Neuronal stem cell (in vitro differentiated cells): ENCODE results near the gene LCLAT1.

ENCODE experiments used
- DNase-seq: peaks from one replicate; pipeline ENCODE4 v3.0.0-alpha.2; 2013; ENCODE audit warnings: low spot score
- H2AFZ ChIP-seq: one replicate; pipeline ENCODE4 v1.6.1; 2013; ENCODE audit warnings: mild to moderate bottlenecking, low read length, inconsistent platforms
- H2AK5ac ChIP-seq: 2 replicates; pipeline ENCODE4 v1.6.1; 2013; ENCODE audit warnings: low read depth, mild to moderate bottlenecking, inconsistent platforms, low read length, moderate library complexity, mixed read lengths
- H2BK120ac ChIP-seq: 2 replicates; pipeline ENCODE4 v1.6.1; 2013; ENCODE audit warnings: low read depth, mild to moderate bottlenecking, inconsistent platforms, low read length, moderate library complexity, mixed read lengths
- H2BK12ac ChIP-seq: one replicate; pipeline ENCODE4 v1.6.1; 2013; ENCODE audit warnings: low read length, inconsistent platforms
- H2BK15ac ChIP-seq: 2 replicates; pipeline ENCODE4 v1.6.1; 2013; ENCODE audit warnings: mild to moderate bottlenecking, low read length, inconsistent platforms, mixed read lengths
- H2BK5ac ChIP-seq: one replicate; pipeline ENCODE4 v1.6.1; 2013; ENCODE audit warnings: inconsistent platforms, mild to moderate bottlenecking, low read length, moderate library complexity
- H3K14ac ChIP-seq: one replicate; pipeline ENCODE4 v1.6.1; 2013; ENCODE audit warnings: low read length, inconsistent platforms
- H3K18ac ChIP-seq: 2 replicates; pipeline ENCODE4 v1.6.1; 2013; ENCODE audit warnings: low read length, inconsistent platforms
- H3K23ac ChIP-seq: 2 replicates; pipeline ENCODE4 v1.6.1; 2013; ENCODE audit warnings: low read depth, mild to moderate bottlenecking, mixed read lengths, low read length, inconsistent platforms; ENCODE audit not compliant: poor library complexity
- H3K27ac ChIP-seq: replicated peaks from 3 replicates; pipeline ENCODE4 v1.5.1; 2013; ENCODE audit warnings: low read length, inconsistent platforms
- H3K27me3 ChIP-seq, 3 experiments: 2 replicates each; pipeline ENCODE4 v1.6.1; 2013; ENCODE audit warnings: low read length in 3 of 3, mild to moderate bottlenecking in 2 of 3, inconsistent platforms in 1 of 3, low read depth in 1 of 3, mixed read lengths in 1 of 3, moderate library complexity in 1 of 3; ENCODE audit not compliant: control insufficient read depth in 3 of 3, insufficient read depth in 3 of 3
- H3K36me3 ChIP-seq, 2 donors: replicated peaks in 1 of 2; 2 replicates each; pipeline ENCODE4 v1.6.1; 2013; ENCODE audit warnings: low read length in 2 of 2; ENCODE audit not compliant: control insufficient read depth in 2 of 2, insufficient read depth in 2 of 2
- H3K4ac ChIP-seq: 2 replicates; pipeline ENCODE4 v1.6.1; 2013; ENCODE audit warnings: inconsistent platforms, mild to moderate bottlenecking, low read length, moderate library complexity
- H3K4me1 ChIP-seq, 2 donors: 1 replicate in 1 of 2; 2 replicates in 1 of 2; pipeline ENCODE4 v1.6.1; 2013; ENCODE audit warnings: low read length in 2 of 2, low read depth in 1 of 2; ENCODE audit not compliant: control insufficient read depth in 2 of 2, insufficient read depth in 1 of 2
- H3K4me2 ChIP-seq: one replicate; pipeline ENCODE4 v1.6.1; 2013; ENCODE audit warnings: mild to moderate bottlenecking, low read length, inconsistent platforms; ENCODE audit not compliant: insufficient read depth, poor library complexity, severe bottlenecking
- H3K4me3 ChIP-seq, 2 donors: 2 replicates each; pipeline ENCODE4 v1.5.1; 2013; ENCODE audit warnings: low read length in 2 of 2, mild to moderate bottlenecking in 2 of 2, inconsistent platforms in 1 of 2, moderate library complexity in 1 of 2
- H3K79me1 ChIP-seq: one replicate; pipeline ENCODE4 v1.6.1; 2013; ENCODE audit warnings: low read depth, mild to moderate bottlenecking, inconsistent platforms, low read length, moderate library complexity
- H3K9ac ChIP-seq: one replicate; pipeline ENCODE4 v1.6.1; 2013; ENCODE audit warnings: mild to moderate bottlenecking, low read depth, low read length, inconsistent platforms; ENCODE audit not compliant: poor library complexity
- H3K9me3 ChIP-seq, 2 donors: replicated peaks in 1 of 2; 2 replicates each; pipeline versions ENCODE3 to v1.6.1; 2013; ENCODE audit warnings: low read length in 2 of 2, mild to moderate bottlenecking in 2 of 2, inconsistent platforms in 1 of 2, low read depth in 1 of 2, mixed read lengths in 1 of 2, moderate library complexity in 1 of 2; ENCODE audit not compliant: control insufficient read depth in 2 of 2, insufficient read depth in 1 of 2
- H4K8ac ChIP-seq: one replicate; pipeline ENCODE4 v1.6.1; 2013; ENCODE audit warnings: low read depth, mild to moderate bottlenecking, inconsistent platforms, low read length, moderate library complexity
- H4K91ac ChIP-seq: one replicate; pipeline ENCODE4 v1.6.1; 2013; ENCODE audit warnings: low read length, low read depth, mild to moderate bottlenecking, inconsistent platforms; ENCODE audit not compliant: poor library complexity
- WGBS, 2 donors: extraction: QIAGEN DNeasy Blood & Tissue Kit; methylation state at CpG; one replicate each; pipeline ENCODE4 v1.1.7; 2013; ENCODE audit warnings: missing lambda C conversion rate in 2 of 2, mixed read lengths in 1 of 2; ENCODE audit not compliant: insufficient read length in 2 of 2, insufficient replicate concordance in 1 of 2; ENCODE audit errors: extremely low coverage in 2 of 2; 5-methylcytosine and 5-hydroxymethylcytosine counted together

Gene LCLAT1

DNA sequence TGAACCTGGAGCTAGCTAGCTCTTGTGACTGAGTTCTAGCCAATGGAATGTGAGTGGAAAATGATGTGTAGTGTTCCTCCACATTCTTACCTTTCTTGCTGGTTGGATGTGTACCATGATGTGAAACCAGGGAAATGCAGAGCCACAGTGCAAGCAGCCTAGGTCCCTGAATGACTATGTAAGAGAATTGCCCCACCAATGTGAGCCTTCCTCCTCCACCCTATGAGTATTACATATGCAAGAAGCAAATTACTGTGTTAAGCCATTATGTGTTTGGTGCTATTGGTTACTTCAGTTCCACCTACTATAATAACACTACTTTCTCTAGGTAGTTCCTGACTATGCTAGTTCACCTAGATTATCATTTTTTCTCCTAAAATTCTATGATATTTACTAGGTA, 39.6 kb downstream of the LCLAT1 start:
- no peak overlapping the region for H2AK5ac ChIP-seq
- H3K4me2 ChIP-seq, result no peak overlapping the region
- H3K27ac ChIP-seq, result no peak overlapping the region
- H3K4me3 ChIP-seq, result no peak overlapping the region
- H2AFZ ChIP-seq, result no peak overlapping the region
- no peak overlapping the region for H4K91ac ChIP-seq
- H3K14ac ChIP-seq, result no peak overlapping the region
- H3K9me3 ChIP-seq, result no peaks in the 10 kb centered on the region
- no peak for DNase-seq
- H2BK12ac ChIP-seq, result no peak overlapping the region
- H3K36me3 ChIP-seq, result no peaks in the 10 kb centered on the region
- H3K79me1 ChIP-seq, result no peaks in the 10 kb centered on the region
- H3K18ac ChIP-seq, result no peak overlapping the region
- H2BK15ac ChIP-seq, result no peak overlapping the region
- no peak overlapping the region for H3K23ac ChIP-seq
- no peak overlapping the region for H3K9ac ChIP-seq
- no peak overlapping the region for H2BK5ac ChIP-seq
- peaks cover 0 to 1% of the 10 kb centered on the region in 2 donors for H3K4me1 ChIP-seq
- H3K4ac ChIP-seq, result no peak overlapping the region
- no peak overlapping the region for H4K8ac ChIP-seq
- H2BK120ac ChIP-seq, result no peak overlapping the region
- H3K27me3 ChIP-seq, result no peaks in the 10 kb centered on the region

DNA sequence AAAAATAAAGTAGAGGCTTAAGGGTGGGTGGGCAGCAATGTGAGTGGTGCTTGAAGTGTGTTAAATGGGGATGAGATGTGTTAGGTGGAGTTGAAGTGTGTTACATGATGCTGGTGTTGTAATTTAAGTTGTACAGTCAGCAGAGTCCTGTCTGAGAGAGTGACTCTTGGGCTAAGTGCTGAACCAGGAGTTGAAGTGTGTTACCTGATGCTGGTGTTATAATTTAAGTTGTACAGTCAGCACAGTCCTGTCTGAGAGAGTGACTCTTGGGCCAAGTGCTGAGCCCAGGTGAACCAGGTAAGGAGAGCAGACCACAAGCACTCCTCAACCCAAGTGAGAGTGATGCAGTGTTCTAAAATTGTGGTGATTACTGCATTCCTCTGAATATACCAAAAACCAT, 40.6 kb downstream of the LCLAT1 start:
- Histone ChIP-seq H3K27ac (no peak overlapping the region), H3K4me3 (no peak overlapping the region), H2BK15ac (no peak overlapping the region), H3K4me1 (peaks cover 0 to 1% of the 10 kb centered on the region in 2 donors), H2AK5ac (no peak overlapping the region), H3K23ac (no peak overlapping the region), H3K9me3 (no peaks in the 10 kb centered on the region), H2BK120ac (no peak overlapping the region), H3K4me2 (no peak overlapping the region), H3K27me3 (no peaks in the 10 kb centered on the region), H3K9ac (no peak overlapping the region), H3K18ac (no peak overlapping the region), H3K79me1 (no peaks in the 10 kb centered on the region), H2AFZ (no peak overlapping the region), H4K8ac (no peak overlapping the region), H2BK12ac (no peak overlapping the region), H2BK5ac (no peak overlapping the region), H3K4ac (no peak overlapping the region), H4K91ac (no peak overlapping the region), H3K14ac (no peak overlapping the region), H3K36me3 (no peaks in the 10 kb centered on the region)
- DNase-seq, result no peak

DNA sequence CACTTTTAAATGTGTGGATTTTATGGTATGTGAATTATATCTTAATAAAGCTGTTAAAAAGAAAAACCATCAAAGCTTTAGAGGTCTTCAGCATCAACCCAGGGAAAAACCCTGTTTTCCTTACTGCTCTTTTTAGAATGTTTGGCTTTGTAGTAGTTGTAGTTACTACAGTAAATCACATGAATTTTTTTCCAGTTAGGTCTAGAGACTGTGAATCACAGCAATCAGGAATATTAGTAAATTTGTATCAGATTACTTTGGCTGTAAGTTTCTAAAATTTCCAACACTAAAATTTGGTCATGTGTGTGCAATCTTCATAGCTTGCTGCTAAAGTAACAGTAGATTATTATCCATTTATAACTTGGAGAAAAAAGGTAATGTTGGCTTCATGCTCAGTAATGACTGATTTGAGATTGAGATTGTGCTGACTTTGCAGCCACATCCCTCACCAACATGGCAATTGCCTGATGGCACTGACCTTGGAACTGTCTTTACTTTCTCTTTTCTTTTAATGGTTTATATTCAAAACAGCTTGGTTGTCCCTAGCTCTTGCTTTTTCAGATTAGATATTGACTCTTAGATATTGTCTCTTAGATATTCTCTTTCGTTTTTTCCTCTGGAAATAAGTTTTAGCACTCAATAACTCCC, 41.1 kb downstream of the LCLAT1 start:
- Histone ChIP-seq H3K9me3 (no peaks in the 10 kb centered on the region), H4K91ac (no peak overlapping the region), H3K23ac (no peak overlapping the region), H3K18ac (no peak overlapping the region), H3K27me3 (no peaks in the 10 kb centered on the region), H3K4me1 (peaks cover 1 to 3% of the 10 kb centered on the region in 2 donors), H2BK12ac (no peak overlapping the region), H3K4me3 (no peak overlapping the region), H3K36me3 (no peaks in the 10 kb centered on the region), H2AK5ac (no peak overlapping the region), H3K9ac (no peak overlapping the region), H3K4me2 (no peak overlapping the region), H2AFZ (no peak overlapping the region), H2BK5ac (no peak overlapping the region), H2BK120ac (no peak overlapping the region), H3K4ac (no peak overlapping the region), H4K8ac (no peak overlapping the region), H3K79me1 (no peaks in the 10 kb centered on the region), H2BK15ac (no peak overlapping the region), H3K14ac (no peak overlapping the region), H3K27ac (no peak overlapping the region)
- DNase-seq, result no peak
- WGBS, 2 donors, result no CpG with 5 or more reads among the region's 1 CpG

DNA sequence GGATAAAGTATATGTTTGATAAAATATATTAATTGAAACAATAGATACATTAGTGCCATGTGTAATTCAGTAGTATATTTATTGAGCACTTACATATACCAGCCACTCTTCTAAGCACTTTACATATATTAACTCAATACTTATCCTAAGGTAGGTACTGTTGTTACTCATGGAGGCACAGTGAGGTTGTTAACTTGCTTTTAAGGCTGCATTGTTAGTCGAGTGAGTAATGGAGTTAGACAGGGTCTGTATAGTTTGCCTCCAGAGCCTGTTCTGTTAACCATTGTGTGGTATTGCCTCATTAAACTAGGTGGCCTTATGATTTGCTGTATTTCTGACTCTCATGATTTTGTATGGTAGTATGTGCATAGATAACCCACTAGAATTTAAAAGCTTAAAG, 44.2 kb downstream of the LCLAT1 start:
- Histone ChIP-seq H3K18ac (no peak overlapping the region), H2BK15ac (no peak overlapping the region), H3K27ac (no peak overlapping the region), H3K14ac (no peak overlapping the region), H3K9ac (no peak overlapping the region), H3K79me1 (no peaks in the 10 kb centered on the region), H3K4ac (no peak overlapping the region), H3K4me3 (no peak overlapping the region), H3K36me3 (no peaks in the 10 kb centered on the region), H3K4me1 (peaks cover 1 to 3% of the 10 kb centered on the region in 2 donors), H4K8ac (no peak overlapping the region), H3K23ac (no peak overlapping the region), H2AK5ac (no peak overlapping the region), H2AFZ (no peak overlapping the region), H4K91ac (no peak overlapping the region), H3K9me3 (peaks cover 0 to 1% of the 10 kb centered on the region in 2 donors), H2BK12ac (no peak overlapping the region), H3K27me3 (no peaks in the 10 kb centered on the region), H3K4me2 (no peak overlapping the region), H2BK5ac (no peak overlapping the region), H2BK120ac (no peak overlapping the region)
- DNase-seq, result no peak
- no CpG with 5 or more reads among the region's 1 CpG for WGBS, 2 donors
